Tibial nerve (tissue), 4 donors: ENCODE data around the gene RFX7.

Source experiments
- EP300 ChIP-seq, 2 donors: sonication (generic); formaldehyde crosslinking; IDR thresholded peaks; one replicate each; pipeline ENCODE4 v1.6.1; 2017; ENCODE audit warnings: antibody characterized with exemption in 2 of 2, mild to moderate bottlenecking in 1 of 2
- POLR2A ChIP-seq, 2 donors: fragments of 450-650 bp; IDR thresholded peaks; one replicate each; pipeline ENCODE4 v1.6.1; 2017; ENCODE audit warnings: antibody characterized with exemption in 2 of 2, mild to moderate bottlenecking in 2 of 2, moderate library complexity in 2 of 2
- TF ChIP-seq, protein P1 (sequence below), 5 experiments: fragments of 200-600 bp in 3 of 5; fragments of 450-650 bp in 2 of 5; sonication (generic) in 3 of 5; IDR thresholded peaks; one replicate each; pipeline ENCODE4 v1.5.1; 2016 to 2019; ENCODE audit warnings: antibody characterized with exemption in 5 of 5, mild to moderate bottlenecking in 3 of 5, moderate library complexity in 2 of 5

DNA sequence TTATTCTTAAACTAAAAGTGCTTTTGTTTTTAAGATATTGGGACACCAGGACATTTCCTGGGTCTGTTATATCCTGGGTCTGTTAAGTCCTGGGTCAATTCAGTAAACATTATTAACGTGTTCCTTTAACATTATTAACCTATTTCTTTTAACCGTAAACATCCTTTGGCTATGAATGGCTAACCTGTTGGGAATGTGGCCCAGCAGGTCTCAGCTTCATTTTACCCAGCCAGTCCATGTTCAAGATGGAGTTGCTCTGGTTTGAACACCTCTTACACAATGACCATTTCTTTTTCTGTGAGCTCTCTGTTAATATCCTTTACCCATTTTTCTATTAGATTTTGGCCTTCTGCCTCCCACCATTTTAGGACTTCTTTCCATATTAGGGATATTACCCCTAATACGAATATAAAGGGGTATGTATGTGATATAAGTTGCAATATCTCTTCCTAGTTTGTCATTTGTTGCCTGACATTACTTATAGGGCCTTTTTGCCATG lies 161.4 kb downstream of the RFX7 start:
- TF ChIP-seq EP300 (IDR thresholded peaks at IDR 0.05) (no peak), POLR2A (IDR thresholded peaks at IDR 0.05) (no peak)
- TF ChIP-seq, protein P1, sequence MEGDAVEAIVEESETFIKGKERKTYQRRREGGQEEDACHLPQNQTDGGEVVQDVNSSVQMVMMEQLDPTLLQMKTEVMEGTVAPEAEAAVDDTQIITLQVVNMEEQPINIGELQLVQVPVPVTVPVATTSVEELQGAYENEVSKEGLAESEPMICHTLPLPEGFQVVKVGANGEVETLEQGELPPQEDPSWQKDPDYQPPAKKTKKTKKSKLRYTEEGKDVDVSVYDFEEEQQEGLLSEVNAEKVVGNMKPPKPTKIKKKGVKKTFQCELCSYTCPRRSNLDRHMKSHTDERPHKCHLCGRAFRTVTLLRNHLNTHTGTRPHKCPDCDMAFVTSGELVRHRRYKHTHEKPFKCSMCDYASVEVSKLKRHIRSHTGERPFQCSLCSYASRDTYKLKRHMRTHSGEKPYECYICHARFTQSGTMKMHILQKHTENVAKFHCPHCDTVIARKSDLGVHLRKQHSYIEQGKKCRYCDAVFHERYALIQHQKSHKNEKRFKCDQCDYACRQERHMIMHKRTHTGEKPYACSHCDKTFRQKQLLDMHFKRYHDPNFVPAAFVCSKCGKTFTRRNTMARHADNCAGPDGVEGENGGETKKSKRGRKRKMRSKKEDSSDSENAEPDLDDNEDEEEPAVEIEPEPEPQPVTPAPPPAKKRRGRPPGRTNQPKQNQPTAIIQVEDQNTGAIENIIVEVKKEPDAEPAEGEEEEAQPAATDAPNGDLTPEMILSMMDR (IDR thresholded peaks at IDR 0.05): no peak
